Measurements from ENCODE around the gene ZNFX1. TPM values are rescaled to one million over a fixed set of nuclear protein-coding genes. Genes with fewer than 3 reads are reported as not detected.

ZNFX1 gene
- total RNA-seq, 4 donors from 2014 or later: 28.7 to 34.9 (median 31.1) TPM

GRCh38 chr20:49229381-49229780 is 48.5 kb downstream of the ZNFX1 start:
- Histone ChIP-seq H3K27me3 (no peaks in the 10 kb centered on the region), H3K4me1 (no peaks in the 10 kb centered on the region), H3K9me3 (no peaks in the 10 kb centered on the region), H3K36me3 (peaks cover 0 to 97% of the 10 kb centered on the region in 2 donors), H3K4me3 (no peak overlapping the region), H3K27ac (no peak overlapping the region)
- TF ChIP-seq POLR2A (IDR thresholded peaks at IDR 0.05) (no peak), CTCF (IDR thresholded peaks at IDR 0.05 in 4 of 5, conservative IDR thresholded peaks at IDR 0.05 in 1 of 5) (no peak)
- intact Hi-C loops (cut with DNase I; ENCODE audit: low total_unique reads): no loop called here
- no peak for DNase-seq
- in situ Hi-C loops (cut with MboI; ENCODE audit: low sequenced_read_pairs in 4 of 4): no loop called here
- ATAC-seq: no peak

- Histone ChIP-seq H3K9me3 (no peaks in the 10 kb centered on the region), H3K4me1 (no peaks in the 10 kb centered on the region), H3K27me3 (no peaks in the 10 kb centered on the region), H3K27ac (no peak overlapping the region), H3K36me3 (peaks cover 0 to 97% of the 10 kb centered on the region in 2 donors), H3K4me3 (no peak overlapping the region)
- TF ChIP-seq POLR2A (IDR thresholded peaks at IDR 0.05) (no peak), CTCF (IDR thresholded peaks at IDR 0.05 in 4 of 5, conservative IDR thresholded peaks at IDR 0.05 in 1 of 5) (no peak)
- ATAC-seq (no peak), DNase-seq (no peak)
- in situ Hi-C loops (cut with MboI; ENCODE audit: low sequenced_read_pairs in 4 of 4): no loop called here
- intact Hi-C loops (cut with DNase I; ENCODE audit: low total_unique reads): no loop called here
Measured at GRCh38 chr20:49228676-49229075, 49.2 kb downstream of the ZNFX1 start.

GRCh38 chr20:49225896-49226295 is 52.0 kb downstream of the ZNFX1 start:
- H3K36me3 ChIP-seq: peaks cover 0 to 97% of the 10 kb centered on the region in 2 donors
- no peaks in the 10 kb centered on the region for H3K4me1 ChIP-seq
- no peak overlapping the region for H3K4me3 ChIP-seq
- no peak overlapping the region for H3K27ac ChIP-seq
- DNase-seq (no peak), ATAC-seq (no peak)
- no peaks in the 10 kb centered on the region for H3K9me3 ChIP-seq
- TF ChIP-seq CTCF (IDR thresholded peaks at IDR 0.05 in 4 of 5, conservative IDR thresholded peaks at IDR 0.05 in 1 of 5) (no peak), POLR2A (IDR thresholded peaks at IDR 0.05) (no peak)
- intact Hi-C loops (cut with DNase I; ENCODE audit: low total_unique reads): no loop called here
- in situ Hi-C loops (cut with MboI; ENCODE audit: low sequenced_read_pairs in 4 of 4): no loop called here
- no peaks in the 10 kb centered on the region for H3K27me3 ChIP-seq

- Histone ChIP-seq H3K27ac (peak overlapping the region; percentile 89 to 91 (median 90)), H3K27me3 (no peaks in the 10 kb centered on the region), H3K36me3 (peaks cover 0 to 43% of the 10 kb centered on the region in 2 donors), H3K9me3 (no peaks in the 10 kb centered on the region), H3K4me1 (peaks cover 10 to 15% of the 10 kb centered on the region in 2 donors), H3K4me3 (peak overlapping the region; percentile 81 to 86 (median 84))
- in situ Hi-C loops (cut with MboI; ENCODE audit: low sequenced_read_pairs in 4 of 4) (loop anchor here (5.0 kb wide), 1 partner anchor 88 kb away; no protein-coding TSS in a partner anchor), intact Hi-C loops (cut with DNase I; ENCODE audit: low total_unique reads) (loop anchor here (1.0 to 2.0 kb wide), 3 partner anchors 32 to 173 kb away; partner anchors contain the start of genes CSE1L, STAU1 and ZNFX1)
- ATAC-seq (no peak), DNase-seq (no peak)
- no peak for TF ChIP-seq POLR2A (IDR thresholded peaks at IDR 0.05)
- no peak for TF ChIP-seq CTCF (IDR thresholded peaks at IDR 0.05 in 4 of 5, conservative IDR thresholded peaks at IDR 0.05 in 1 of 5)
Measured at GRCh38 chr20:49219924-49220831, 57.7 kb downstream of the ZNFX1 start.

Measured in gastrocnemius medialis (tissue), 4 donors.